ENCODE results near the gene LRMDA. TPM values are rescaled to one million over a fixed set of nuclear protein-coding genes. Genes with fewer than 3 reads are reported as not detected.

The LRMDA gene
- total RNA-seq, 1 experiment from 2014 or later: 4.8 TPM

- no peak overlapping the region for H3K4me2 ChIP-seq (ENCODE audit: low read length)
- H4K20me1 ChIP-seq (ENCODE audit: insufficient read depth): no peaks in the 10 kb centered on the region
- H2AFZ ChIP-seq (ENCODE audit: low read depth, low read length, poor library complexity, severe bottlenecking): no peak overlapping the region
- H3K9me2 ChIP-seq (ENCODE audit: insufficient read depth): no peaks in the 10 kb centered on the region
- no peaks in the 10 kb centered on the region for H3K9me3 ChIP-seq (ENCODE audit: control insufficient read depth in 1 of 2, insufficient read depth in 1 of 2, low read depth in 1 of 2, low read length in 2 of 2)
- intact Hi-C loops (cut with micrococcal nuclease): loop anchor here (10.0 kb wide), 1 partner anchor 441 kb away; no protein-coding TSS in a partner anchor
- peaks cover 4% of the 10 kb centered on the region; the same call in 1 of the 2 replicates for H3K27me3 ChIP-seq (ENCODE audit: insufficient read depth, low read length)
- no peak overlapping the region for H3K4me3 ChIP-seq (replicated peaks in 1 of 2; ENCODE audit: low read depth in 1 of 2, low read length in 2 of 2)
- TF ChIP-seq SP1 (IDR thresholded peaks at IDR 0.05; ENCODE audit: low read depth) (no peak), CBX3 (IDR thresholded peaks at IDR 0.05; ENCODE audit: low read depth) (no peak), EZH2 (IDR thresholded peaks at IDR 0.05) (no peak)
- TF ChIP-seq, protein P1, sequence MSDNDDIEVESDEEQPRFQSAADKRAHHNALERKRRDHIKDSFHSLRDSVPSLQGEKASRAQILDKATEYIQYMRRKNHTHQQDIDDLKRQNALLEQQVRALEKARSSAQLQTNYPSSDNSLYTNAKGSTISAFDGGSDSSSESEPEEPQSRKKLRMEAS (IDR thresholded peaks at IDR 0.05): no peak
- no peaks in the 10 kb centered on the region for H3K4me1 ChIP-seq (ENCODE audit: control insufficient read depth in 1 of 2, insufficient read depth in 2 of 2, low read length in 2 of 2)
- no TSS peak for BruUV-seq (replicated peaks)
- no peaks in the 10 kb centered on the region for H3K36me3 ChIP-seq (ENCODE audit: control insufficient read depth in 1 of 2, insufficient read depth in 2 of 2, low read length in 2 of 2)
- no peak overlapping the region for H3K27ac ChIP-seq (ENCODE audit: low read depth, low read length)
- ChIA-PET RAD21 (ENCODE audit: low non-redundant PET in 1 of 2, low total read pairs in 2 of 2, uncharacterized antibody in 2 of 2, unreplicated experiment in 2 of 2) (no interaction called here), POLR2A (no interaction called here), CTCF (no interaction called here)
- H3K9ac ChIP-seq (ENCODE audit: low read length): no peak overlapping the region
- no peak for DNase-seq (ENCODE audit: low read depth, low spot score)
- H3K79me2 ChIP-seq (ENCODE audit: insufficient read depth, low read length): no peaks in the 10 kb centered on the region
- no peak for ATAC-seq
These were observed 1112.2 kb downstream of the LRMDA start for GRCh38 chr10:76543655-76544054.

- no peak overlapping the region for H3K4me3 ChIP-seq (replicated peaks in 1 of 2; ENCODE audit: low read depth in 1 of 2, low read length in 2 of 2)
- H4K20me1 ChIP-seq (ENCODE audit: insufficient read depth): no peaks in the 10 kb centered on the region
- BruUV-seq (replicated peaks): no TSS peak
- H2AFZ ChIP-seq (ENCODE audit: low read depth, low read length, poor library complexity, severe bottlenecking): no peak overlapping the region
- no peak for ATAC-seq
- no peaks in the 10 kb centered on the region for H3K4me1 ChIP-seq (ENCODE audit: control insufficient read depth in 1 of 2, insufficient read depth in 2 of 2, low read length in 2 of 2)
- ChIA-PET CTCF (no interaction called here), RAD21 (ENCODE audit: low non-redundant PET in 1 of 2, low total read pairs in 2 of 2, uncharacterized antibody in 2 of 2, unreplicated experiment in 2 of 2) (no interaction called here), POLR2A (no interaction called here)
- H3K79me2 ChIP-seq (ENCODE audit: insufficient read depth, low read length): no peaks in the 10 kb centered on the region
- H3K27me3 ChIP-seq (ENCODE audit: insufficient read depth, low read length): peaks cover 11% of the 10 kb centered on the region; the same call in 1 of the 2 replicates
- intact Hi-C loops (cut with micrococcal nuclease): loop anchor here (10.0 kb wide), 1 partner anchor 440 kb away; no protein-coding TSS in a partner anchor
- H3K9ac ChIP-seq (ENCODE audit: low read length): no peak overlapping the region
- H3K36me3 ChIP-seq (ENCODE audit: control insufficient read depth in 1 of 2, insufficient read depth in 2 of 2, low read length in 2 of 2): no peaks in the 10 kb centered on the region
- no peak overlapping the region for H3K27ac ChIP-seq (ENCODE audit: low read depth, low read length)
- TF ChIP-seq SRF (IDR thresholded peaks at IDR 0.05; ENCODE audit: low read depth): no peak
- no peak for TF ChIP-seq ELF1 (IDR thresholded peaks at IDR 0.05; ENCODE audit: borderline replicate concordance, low read depth)
- TF ChIP-seq SIN3A (IDR thresholded peaks at IDR 0.05; ENCODE audit: low read depth): no peak
- TF ChIP-seq EGR1 (IDR thresholded peaks at IDR 0.05; ENCODE audit: low read depth): no peak
- TF ChIP-seq YY1 (IDR thresholded peaks at IDR 0.05; ENCODE audit: extremely low read depth, insufficient replicate concordance, low read depth, low read length): no peak
- no peak for TF ChIP-seq EZH2 (IDR thresholded peaks at IDR 0.05)
- TF ChIP-seq, protein P1 (IDR thresholded peaks at IDR 0.05): no peak
- TF ChIP-seq TCF7L2 (IDR thresholded peaks at IDR 0.05; ENCODE audit: borderline replicate concordance, extremely low read depth, insufficient read depth, insufficient read length): no peak
- TF ChIP-seq CEBPB (IDR thresholded peaks at IDR 0.05; ENCODE audit: low read depth): no peak
- no peak for TF ChIP-seq SP1 (IDR thresholded peaks at IDR 0.05; ENCODE audit: low read depth)
- no peak for TF ChIP-seq JUND (IDR thresholded peaks at IDR 0.05)
- no peak for TF ChIP-seq CBX3 (IDR thresholded peaks at IDR 0.05; ENCODE audit: low read depth)
- TF ChIP-seq FOSL1 (IDR thresholded peaks at IDR 0.05; ENCODE audit: low read depth): no peak
- TF ChIP-seq ZNF274 (IDR thresholded peaks at IDR 0.05; ENCODE audit: low read depth, low read length): no peak
- TF ChIP-seq, protein P2, sequence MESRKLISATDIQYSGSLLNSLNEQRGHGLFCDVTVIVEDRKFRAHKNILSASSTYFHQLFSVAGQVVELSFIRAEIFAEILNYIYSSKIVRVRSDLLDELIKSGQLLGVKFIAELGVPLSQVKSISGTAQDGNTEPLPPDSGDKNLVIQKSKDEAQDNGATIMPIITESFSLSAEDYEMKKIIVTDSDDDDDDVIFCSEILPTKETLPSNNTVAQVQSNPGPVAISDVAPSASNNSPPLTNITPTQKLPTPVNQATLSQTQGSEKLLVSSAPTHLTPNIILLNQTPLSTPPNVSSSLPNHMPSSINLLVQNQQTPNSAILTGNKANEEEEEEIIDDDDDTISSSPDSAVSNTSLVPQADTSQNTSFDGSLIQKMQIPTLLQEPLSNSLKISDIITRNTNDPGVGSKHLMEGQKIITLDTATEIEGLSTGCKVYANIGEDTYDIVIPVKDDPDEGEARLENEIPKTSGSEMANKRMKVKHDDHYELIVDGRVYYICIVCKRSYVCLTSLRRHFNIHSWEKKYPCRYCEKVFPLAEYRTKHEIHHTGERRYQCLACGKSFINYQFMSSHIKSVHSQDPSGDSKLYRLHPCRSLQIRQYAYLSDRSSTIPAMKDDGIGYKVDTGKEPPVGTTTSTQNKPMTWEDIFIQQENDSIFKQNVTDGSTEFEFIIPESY (IDR thresholded peaks at IDR 0.05; ENCODE audit: extremely low read depth, insufficient replicate concordance, low read length): no peak
- TF ChIP-seq, protein P3, sequence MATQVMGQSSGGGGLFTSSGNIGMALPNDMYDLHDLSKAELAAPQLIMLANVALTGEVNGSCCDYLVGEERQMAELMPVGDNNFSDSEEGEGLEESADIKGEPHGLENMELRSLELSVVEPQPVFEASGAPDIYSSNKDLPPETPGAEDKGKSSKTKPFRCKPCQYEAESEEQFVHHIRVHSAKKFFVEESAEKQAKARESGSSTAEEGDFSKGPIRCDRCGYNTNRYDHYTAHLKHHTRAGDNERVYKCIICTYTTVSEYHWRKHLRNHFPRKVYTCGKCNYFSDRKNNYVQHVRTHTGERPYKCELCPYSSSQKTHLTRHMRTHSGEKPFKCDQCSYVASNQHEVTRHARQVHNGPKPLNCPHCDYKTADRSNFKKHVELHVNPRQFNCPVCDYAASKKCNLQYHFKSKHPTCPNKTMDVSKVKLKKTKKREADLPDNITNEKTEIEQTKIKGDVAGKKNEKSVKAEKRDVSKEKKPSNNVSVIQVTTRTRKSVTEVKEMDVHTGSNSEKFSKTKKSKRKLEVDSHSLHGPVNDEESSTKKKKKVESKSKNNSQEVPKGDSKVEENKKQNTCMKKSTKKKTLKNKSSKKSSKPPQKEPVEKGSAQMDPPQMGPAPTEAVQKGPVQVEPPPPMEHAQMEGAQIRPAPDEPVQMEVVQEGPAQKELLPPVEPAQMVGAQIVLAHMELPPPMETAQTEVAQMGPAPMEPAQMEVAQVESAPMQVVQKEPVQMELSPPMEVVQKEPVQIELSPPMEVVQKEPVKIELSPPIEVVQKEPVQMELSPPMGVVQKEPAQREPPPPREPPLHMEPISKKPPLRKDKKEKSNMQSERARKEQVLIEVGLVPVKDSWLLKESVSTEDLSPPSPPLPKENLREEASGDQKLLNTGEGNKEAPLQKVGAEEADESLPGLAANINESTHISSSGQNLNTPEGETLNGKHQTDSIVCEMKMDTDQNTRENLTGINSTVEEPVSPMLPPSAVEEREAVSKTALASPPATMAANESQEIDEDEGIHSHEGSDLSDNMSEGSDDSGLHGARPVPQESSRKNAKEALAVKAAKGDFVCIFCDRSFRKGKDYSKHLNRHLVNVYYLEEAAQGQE (IDR thresholded peaks at IDR 0.05; ENCODE audit: low read depth): no peak
- no peaks in the 10 kb centered on the region for H3K9me3 ChIP-seq (ENCODE audit: control insufficient read depth in 1 of 2, insufficient read depth in 1 of 2, low read depth in 1 of 2, low read length in 2 of 2)
- H3K9me2 ChIP-seq (ENCODE audit: insufficient read depth): no peaks in the 10 kb centered on the region
- no peak overlapping the region for H3K4me2 ChIP-seq (ENCODE audit: low read length)
- no peak for DNase-seq (ENCODE audit: low read depth, low spot score)
These were observed 1113.4 kb downstream of the LRMDA start for GRCh38 chr10:76544789-76545188.

Data from HCT116 (cell line).